Measurements from ENCODE around the gene CTTNBP2NL. TPM values are rescaled to one million over a fixed set of nuclear protein-coding genes. Genes with fewer than 3 reads are reported as not detected.

The CTTNBP2NL gene
- total and polyA plus RNA-seq, 10 of the 15 experiments (the other 5 are each of a cell fraction or from before 2014, with no cell fraction given), result 2.1 to 11.3 (median 5.6) TPM

GRCh38 chr1:112449630-112449983 lies 53.6 kb downstream of the CTTNBP2NL start:
- no peak for FAIRE-seq
- in situ Hi-C loops (cut with MboI) (no loop called here), intact Hi-C loops (cut with micrococcal nuclease; ENCODE audit: unreplicated experiment) (no loop called here)
- no TSS peak for BruUV-seq (replicated peaks)
- Histone ChIP-seq H3K27me3 (replicated peaks in 1 of 2; ENCODE audit: control insufficient read depth in 2 of 2, insufficient read depth in 2 of 2, low read length in 1 of 2) (no peaks in the 10 kb centered on the region), H3K36me3 (ENCODE audit: control insufficient read depth in 2 of 2, insufficient read depth in 2 of 2, low read length in 1 of 2) (peaks cover 4 to 6% of the 10 kb centered on the region in 2 experiments), H3K27ac (ENCODE audit: control insufficient read depth, insufficient read depth) (no peak overlapping the region), H3K4me1 (ENCODE audit: control insufficient read depth, insufficient read depth, low read length) (no peaks in the 10 kb centered on the region), H3K4me3 (no peak overlapping the region), H3K4me2 (ENCODE audit: control insufficient read depth, insufficient read depth) (no peak overlapping the region), H3K9me3 (replicated peaks; ENCODE audit: control insufficient read depth, insufficient read depth, low read length) (no peaks in the 10 kb centered on the region), H4K20me1 (ENCODE audit: control insufficient read depth, insufficient read depth) (no peaks in the 10 kb centered on the region), H2AFZ (ENCODE audit: control insufficient read depth, low read depth, low read length) (no peak overlapping the region), H3K79me2 (ENCODE audit: control insufficient read depth, insufficient read depth, low read length) (no peaks in the 10 kb centered on the region), H3K9ac (ENCODE audit: control insufficient read depth, insufficient read depth, low read length) (no peak overlapping the region)
- ChIA-PET RAD21 (ENCODE audit: unreplicated experiment) (no interaction called here), SMC1A (ENCODE audit: uncharacterized antibody, unreplicated experiment) (interaction anchor here (1.3 to 1.8 kb wide), 3 partner anchors 9 to 59 kb away, joined by 4 to 7 read pairs (median 5); no protein-coding TSS in a partner anchor), POLR2A (interaction anchor here (0.8 kb wide), 1 partner anchor 51 kb away, joined by 3 read pairs; no protein-coding TSS in a partner anchor), CTCF (interaction anchor here (0.6 to 1.5 kb wide), 4 partner anchors 10 to 56 kb away, joined by 3 to 4 read pairs (median 4); no protein-coding TSS in a partner anchor)
- DNase-seq (ENCODE audit: low read depth, low spot score), result no peak
- ATAC-seq, result no peak
- no peak for TF ChIP-seq ZNF384 (IDR thresholded peaks at IDR 0.05; ENCODE audit: borderline replicate concordance, low read depth, low read length)
- TF ChIP-seq RELB (IDR thresholded peaks at IDR 0.05; ENCODE audit: low read depth), result no peak
- no peak for TF ChIP-seq EGR1 (IDR thresholded peaks at IDR 0.05; ENCODE audit: borderline replicate concordance in 1 of 2, low read depth in 2 of 2, low read length in 2 of 2)
- no peak for TF ChIP-seq PBX3 (IDR thresholded peaks at IDR 0.05; ENCODE audit: insufficient replicate concordance, low read depth, low read length)
- TF ChIP-seq HDGF (IDR thresholded peaks at IDR 0.05), result no peak
- no peak for TF ChIP-seq CEBPB (IDR thresholded peaks at IDR 0.05; ENCODE audit: borderline replicate concordance in 1 of 2, low read depth in 2 of 2, low read length in 2 of 2)
- no peak for TF ChIP-seq SRF (IDR thresholded peaks at IDR 0.05; ENCODE audit: low read depth in 2 of 2, low read length in 2 of 2)
- TF ChIP-seq E2F4 (IDR thresholded peaks at IDR 0.05; ENCODE audit: low read depth, low read length), result no peak
- TF ChIP-seq SP1 (IDR thresholded peaks at IDR 0.05; ENCODE audit: low read depth, low read length), result no peak
- TF ChIP-seq NFYA (IDR thresholded peaks at IDR 0.05; ENCODE audit: borderline replicate concordance, low read depth, low read length), result no peak
- TF ChIP-seq FOXM1 (IDR thresholded peaks at IDR 0.05; ENCODE audit: low read depth, low read length), result no peak
- no peak for TF ChIP-seq CTCF (IDR thresholded peaks at IDR 0.05 in 2 of 3, conservative IDR thresholded peaks at IDR 0.05 in 1 of 3; ENCODE audit: control insufficient read depth in 2 of 3, extremely low read depth in 1 of 3, insufficient read depth in 1 of 3, low read depth in 3 of 3, low read length in 3 of 3)
- TF ChIP-seq CHD1 (IDR thresholded peaks at IDR 0.05; ENCODE audit: low read depth, low read length), result no peak
- no peak for TF ChIP-seq NBN (IDR thresholded peaks at IDR 0.05)
- no peak for TF ChIP-seq BCL3 (IDR thresholded peaks at IDR 0.05; ENCODE audit: borderline replicate concordance, insufficient read depth, low read depth, low read length, poor library complexity, severe bottlenecking)
